HUES6 (cell line): ENCODE results near the gene UBXN1.

Experiments used
- H3K27ac ChIP-seq: 2 replicates; pipeline ENCODE4 v1.7.0; 2013; ENCODE audit warnings: low read depth, mild to moderate bottlenecking, low read length, inconsistent platforms
- H3K27me3 ChIP-seq: 2 replicates; pipeline ENCODE4 v1.6.1; 2013; ENCODE audit warnings: low read length; ENCODE audit not compliant: control insufficient read depth, insufficient read depth
- H3K36me3 ChIP-seq: 2 replicates; pipeline ENCODE4 v1.6.1; 2013; ENCODE audit warnings: low read length; ENCODE audit not compliant: control insufficient read depth, insufficient read depth
- H3K4me1 ChIP-seq: 2 replicates; pipeline ENCODE4 v1.6.1; 2013; ENCODE audit warnings: low read length; ENCODE audit not compliant: control insufficient read depth, insufficient read depth
- H3K4me3 ChIP-seq: 2 replicates; pipeline ENCODE4 v1.5.1; 2013; ENCODE audit warnings: low read depth, low read length
- H3K9ac ChIP-seq: one replicate; pipeline ENCODE4 v1.6.1; 2013; ENCODE audit warnings: mild to moderate bottlenecking, low read length
- H3K9me3 ChIP-seq: 2 replicates; pipeline ENCODE4 v1.6.1; 2013; ENCODE audit warnings: low read depth, low read length; ENCODE audit not compliant: control insufficient read depth, insufficient read depth

UBXN1 gene

GRCh38 chr11:62678770-62679696 is at the start of gene UBXN1:
Gene UBXN1, minus strand, starts transcription at chr11:62679073. Its CDS starts 150 bp downstream, at chr11:62678923.
- Histone ChIP-seq H3K4me3 (peak within 1 kb of the TSS; percentile 94), H3K9me3 (no peaks in the 10 kb centered on the region), H3K9ac (peak within 1 kb of the TSS; percentile 94), H3K4me1 (0 out of 2 replicates have a peak, but pooled peaks cover 4% of the 10 kb centered on the region), H3K36me3 (peaks cover 21% of the 10 kb centered on the region), H3K27ac (peak within 1 kb of the TSS; percentile 83; the same call in 1 of the 2 replicates), H3K27me3 (no peaks in the 10 kb centered on the region)

GRCh38 chr11:62728171-62728988 is 49.5 kb upstream of the UBXN1 start, which contains the start of gene TTC9C:
Gene TTC9C, plus strand, starts transcription at chr11:62728486. Its CDS starts 363 bp downstream, at chr11:62728849.
- peak within 1 kb of the TSS; percentile 89 for H3K4me3 ChIP-seq
- H3K27ac ChIP-seq, result peak within 1 kb of the TSS; percentile 89
- peaks cover 7% of the 10 kb centered on the region; the same call in 1 of the 2 replicates for H3K4me1 ChIP-seq
- H3K27me3 ChIP-seq, result no peaks in the 10 kb centered on the region
- H3K9me3 ChIP-seq, result no peaks in the 10 kb centered on the region
- H3K9ac ChIP-seq, result peak within 1 kb of the TSS; percentile 90
- peaks cover 30% of the 10 kb centered on the region for H3K36me3 ChIP-seq

- Histone ChIP-seq H3K27ac (peak overlapping the region; percentile 89), H3K4me3 (peak overlapping the region; percentile 89), H3K36me3 (peaks cover 30% of the 10 kb centered on the region), H3K9me3 (no peaks in the 10 kb centered on the region), H3K27me3 (no peaks in the 10 kb centered on the region), H3K4me1 (peaks cover 7% of the 10 kb centered on the region; the same call in 1 of the 2 replicates), H3K9ac (peak overlapping the region; percentile 90)
These were observed 48.9 kb upstream of the UBXN1 start for GRCh38 chr11:62727872-62728170.

- Histone ChIP-seq H3K27ac (peak within 1 kb of the TSS; percentile 89), H3K36me3 (peaks cover 35% of the 10 kb centered on the region), H3K9me3 (no peaks in the 10 kb centered on the region), H3K9ac (peak within 1 kb of the TSS; percentile 90), H3K4me3 (peak within 1 kb of the TSS; percentile 89), H3K4me1 (peaks cover 7% of the 10 kb centered on the region; the same call in 1 of the 2 replicates), H3K27me3 (no peaks in the 10 kb centered on the region)
These were observed 48.4 kb upstream of the UBXN1 start, which contains the start of gene HNRNPUL2 for GRCh38 chr11:62727165-62727871. Gene HNRNPUL2, minus strand, starts transcription at chr11:62727457. Its CDS starts 301 bp downstream, at chr11:62727156.

GRCh38 chr11:62726915-62727164 is 48.0 kb upstream of the UBXN1 start:
- peaks cover 7% of the 10 kb centered on the region; the same call in 1 of the 2 replicates for H3K4me1 ChIP-seq
- H3K27me3 ChIP-seq, result no peaks in the 10 kb centered on the region
- H3K4me3 ChIP-seq, result peak overlapping the region; percentile 89
- H3K9me3 ChIP-seq, result no peaks in the 10 kb centered on the region
- peaks cover 40% of the 10 kb centered on the region for H3K36me3 ChIP-seq
- H3K9ac ChIP-seq, result peak overlapping the region; percentile 86
- H3K27ac ChIP-seq, result peak overlapping the region; percentile 89

- Histone ChIP-seq H3K4me1 (peaks cover 7% of the 10 kb centered on the region; the same call in 1 of the 2 replicates), H3K27me3 (no peaks in the 10 kb centered on the region), H3K27ac (peak overlapping the region; percentile 89; the same call in 1 of the 2 replicates), H3K9me3 (no peaks in the 10 kb centered on the region), H3K4me3 (peak overlapping the region; percentile 89), H3K9ac (peak overlapping the region; percentile 86), H3K36me3 (peaks cover 43% of the 10 kb centered on the region)
These were observed 47.5 kb upstream of the UBXN1 start for GRCh38 chr11:62726156-62726914.

- H3K4me1 ChIP-seq, result peaks cover 7% of the 10 kb centered on the region; the same call in 1 of the 2 replicates
- peaks cover 48% of the 10 kb centered on the region for H3K36me3 ChIP-seq
- H3K9me3 ChIP-seq, result no peaks in the 10 kb centered on the region
- peak overlapping the region; percentile 89 for H3K4me3 ChIP-seq
- peak overlapping the region; percentile 86 for H3K9ac ChIP-seq
- no peak overlapping the region for H3K27ac ChIP-seq
- no peaks in the 10 kb centered on the region for H3K27me3 ChIP-seq
These were observed 46.8 kb upstream of the UBXN1 start for GRCh38 chr11:62725646-62726045.

- Histone ChIP-seq H3K27ac (no peak overlapping the region), H3K36me3 (peaks cover 62% of the 10 kb centered on the region), H3K9ac (no peak overlapping the region), H3K4me3 (no peak overlapping the region), H3K9me3 (no peaks in the 10 kb centered on the region), H3K27me3 (no peaks in the 10 kb centered on the region), H3K4me1 (peaks cover 4% of the 10 kb centered on the region; the same call in 1 of the 2 replicates)
These were observed 45.3 kb upstream of the UBXN1 start for GRCh38 chr11:62724171-62724570.

GRCh38 chr11:62721994-62722393 is 43.1 kb upstream of the UBXN1 start:
- H3K9ac ChIP-seq, result no peak overlapping the region
- peaks cover 84% of the 10 kb centered on the region for H3K36me3 ChIP-seq
- peaks cover 4% of the 10 kb centered on the region; the same call in 1 of the 2 replicates for H3K4me1 ChIP-seq
- no peaks in the 10 kb centered on the region for H3K27me3 ChIP-seq
- no peak overlapping the region for H3K4me3 ChIP-seq
- H3K27ac ChIP-seq, result no peak overlapping the region
- H3K9me3 ChIP-seq, result no peaks in the 10 kb centered on the region
